ENCODE data around the gene SYTL3.

Gene SYTL3

DNA sequence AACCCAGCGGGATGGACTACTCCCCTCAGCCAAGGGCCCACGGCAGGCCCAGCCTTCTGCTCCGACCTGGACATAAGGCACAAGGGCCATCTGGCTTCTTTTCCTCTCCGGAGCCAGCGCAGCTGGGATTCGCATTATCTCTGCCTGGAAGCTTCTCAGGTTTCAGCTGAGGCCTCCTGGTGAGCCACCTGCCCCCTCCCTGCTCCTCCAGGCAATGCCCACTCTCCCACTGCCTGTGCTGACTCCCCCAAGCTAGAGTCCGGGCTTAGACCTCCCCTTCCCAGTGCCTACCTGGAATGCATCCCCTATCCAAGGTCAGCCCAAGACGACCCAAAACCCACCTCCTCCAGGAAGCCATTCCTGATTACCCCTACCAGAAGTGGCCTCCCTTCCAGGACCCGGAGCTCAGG is 108.6 kb downstream of the SYTL3 start:
- DNase-seq (ENCODE audit: low read depth) = no peak
- TF ChIP-seq, protein P1, sequence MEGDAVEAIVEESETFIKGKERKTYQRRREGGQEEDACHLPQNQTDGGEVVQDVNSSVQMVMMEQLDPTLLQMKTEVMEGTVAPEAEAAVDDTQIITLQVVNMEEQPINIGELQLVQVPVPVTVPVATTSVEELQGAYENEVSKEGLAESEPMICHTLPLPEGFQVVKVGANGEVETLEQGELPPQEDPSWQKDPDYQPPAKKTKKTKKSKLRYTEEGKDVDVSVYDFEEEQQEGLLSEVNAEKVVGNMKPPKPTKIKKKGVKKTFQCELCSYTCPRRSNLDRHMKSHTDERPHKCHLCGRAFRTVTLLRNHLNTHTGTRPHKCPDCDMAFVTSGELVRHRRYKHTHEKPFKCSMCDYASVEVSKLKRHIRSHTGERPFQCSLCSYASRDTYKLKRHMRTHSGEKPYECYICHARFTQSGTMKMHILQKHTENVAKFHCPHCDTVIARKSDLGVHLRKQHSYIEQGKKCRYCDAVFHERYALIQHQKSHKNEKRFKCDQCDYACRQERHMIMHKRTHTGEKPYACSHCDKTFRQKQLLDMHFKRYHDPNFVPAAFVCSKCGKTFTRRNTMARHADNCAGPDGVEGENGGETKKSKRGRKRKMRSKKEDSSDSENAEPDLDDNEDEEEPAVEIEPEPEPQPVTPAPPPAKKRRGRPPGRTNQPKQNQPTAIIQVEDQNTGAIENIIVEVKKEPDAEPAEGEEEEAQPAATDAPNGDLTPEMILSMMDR (IDR thresholded peaks at IDR 0.05; ENCODE audit: low read depth, low read length, missing control alignments) = no peak

DNA sequence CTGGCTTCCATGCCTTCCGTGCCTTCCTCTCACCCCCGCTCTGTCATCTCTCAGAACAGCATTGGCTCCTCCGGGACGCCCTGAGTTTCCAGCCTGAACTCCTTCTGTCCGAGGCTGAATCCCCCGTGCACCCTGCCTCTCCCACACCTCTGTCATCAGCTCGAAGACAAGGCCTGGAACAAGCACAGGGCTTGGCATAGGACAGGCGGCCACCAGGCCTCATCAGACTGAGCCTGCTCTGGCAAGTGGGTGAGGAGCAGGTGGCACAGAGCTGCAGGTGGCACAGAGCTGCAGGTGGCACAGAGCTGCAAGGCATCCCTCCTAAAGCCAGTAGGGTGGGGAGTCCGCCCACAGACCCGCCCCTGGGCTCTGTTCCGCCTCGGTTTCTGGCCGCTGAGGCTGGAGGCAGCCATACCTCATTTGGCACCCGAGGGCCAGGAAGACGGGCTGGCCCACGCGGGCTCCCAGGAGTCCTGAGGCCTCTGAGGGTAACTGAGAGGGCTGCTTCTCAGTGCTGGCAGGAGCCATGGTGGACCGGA is 109.2 kb downstream of the SYTL3 start:
- DNase-seq (ENCODE audit: low read depth) = no peak
- no peak overlapping the region for H3K4me3 ChIP-seq (ENCODE audit: low read depth, low read length)
- TF ChIP-seq, protein P1 (IDR thresholded peaks at IDR 0.05; ENCODE audit: low read depth, low read length, missing control alignments) = no peak

More for the DNA sequence above, 108.6 kb downstream of the SYTL3 start:
- no peak overlapping the region for H3K4me3 ChIP-seq (ENCODE audit: low read depth, low read length)

GRCh38 chr6:158759966-158760617 is 110.2 kb downstream of the SYTL3 start:
- DNase-seq (ENCODE audit: low read depth) = no peak
- TF ChIP-seq, protein P1 (IDR thresholded peaks at IDR 0.05; ENCODE audit: low read depth, low read length, missing control alignments) = no peak
- H3K4me3 ChIP-seq (ENCODE audit: low read depth, low read length) = no peak overlapping the region

DNA sequence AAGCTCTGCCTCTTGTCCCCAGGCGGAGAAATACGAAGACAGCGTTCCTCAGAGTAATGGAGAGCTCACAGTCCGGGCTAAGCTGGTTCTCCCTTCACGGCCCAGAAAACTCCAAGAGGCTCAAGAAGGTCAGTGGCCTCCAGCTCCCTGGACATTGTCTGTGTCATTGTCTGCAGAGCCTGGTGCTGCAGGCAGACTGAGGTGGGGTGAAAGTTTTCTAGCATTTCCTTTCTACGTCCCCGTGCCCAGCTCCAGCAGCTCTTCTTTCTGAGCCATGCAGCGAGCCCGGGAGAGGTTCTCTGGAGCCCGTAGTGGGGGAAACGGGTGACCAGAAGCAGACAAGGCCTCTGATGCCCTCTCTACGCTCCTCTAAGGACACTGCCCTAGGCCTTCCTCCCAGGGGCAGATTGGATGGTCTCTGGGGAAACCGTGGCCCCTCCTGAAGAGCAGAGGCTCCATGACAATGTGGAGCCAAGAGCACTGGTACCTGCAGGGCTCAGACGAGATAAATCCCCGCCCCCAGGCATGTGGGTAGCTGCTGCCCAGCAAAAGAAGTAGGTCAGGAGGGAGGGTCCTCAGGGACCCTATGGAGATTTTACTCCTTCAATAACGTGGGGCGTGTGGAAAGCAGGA is 110.9 kb downstream of the SYTL3 start:
- TF ChIP-seq, protein P1 (IDR thresholded peaks at IDR 0.05; ENCODE audit: low read depth, low read length, missing control alignments) = no peak
- no peak overlapping the region for H3K4me3 ChIP-seq (ENCODE audit: low read depth, low read length)
- DNase-seq (ENCODE audit: low read depth) = no peak

DNA sequence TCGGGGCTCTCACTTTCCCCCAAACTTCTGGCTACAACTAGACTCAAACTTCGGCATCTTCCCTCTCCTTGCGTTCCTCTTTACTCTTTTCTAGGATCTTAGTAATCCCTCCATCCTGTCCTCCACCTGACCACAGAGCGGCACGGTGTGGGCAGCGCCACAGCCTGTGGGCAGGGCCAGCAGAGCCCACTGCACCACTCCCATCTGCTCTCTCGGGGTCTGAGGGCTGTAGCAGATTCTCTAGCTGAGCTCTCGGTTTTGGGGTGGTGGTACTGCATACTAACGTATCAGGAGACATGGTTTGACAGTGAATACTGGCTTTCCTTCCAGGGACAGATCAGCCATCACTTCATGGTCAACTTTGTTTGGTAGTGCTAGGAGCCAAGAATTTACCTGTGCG is 111.9 kb downstream of the SYTL3 start:
- no peak for DNase-seq (ENCODE audit: low read depth)
- H3K4me3 ChIP-seq (ENCODE audit: low read depth, low read length) = no peak overlapping the region
- TF ChIP-seq, protein P1 (IDR thresholded peaks at IDR 0.05; ENCODE audit: low read depth, low read length, missing control alignments) = no peak

- no peak for DNase-seq (ENCODE audit: low read depth)
- H3K4me3 ChIP-seq (ENCODE audit: low read depth, low read length) = no peak overlapping the region
- TF ChIP-seq, protein P1 (IDR thresholded peaks at IDR 0.05; ENCODE audit: low read depth, low read length, missing control alignments) = no peak
Observed at GRCh38 chr6:158762787-158763433, 113.1 kb downstream of the SYTL3 start.
